Stimulated activated CD4-positive, alpha-beta T cell treated with anti-CD3 and anti-CD28 coated beads, Interleukin-12 subunit alpha, Interleukin-12 subunit beta, amount 100 ng/mL, for 48 hours (primary cell): ENCODE measurements around the gene RILPL2.
"Not testable (repeated sequence)": the region's sequence is repeated elsewhere in the genome, so short reads cannot be mapped to it uniquely, and the experiment has no call there.

ENCODE experiments used
- DNase-seq, 3 donors: peaks; one replicate each; pipeline ENCODE4 v3.0.0-alpha.2; 2020; ENCODE audit warnings: low read depth in 2 of 3, low spot score in 1 of 3

The RILPL2 gene

GRCh38 chr12:123407269-123407668 lies 29.2 kb downstream of the RILPL2 start:
- not testable (repeated sequence) for DNase-seq

GRCh38 chr12:123404581-123404980 lies 31.9 kb downstream of the RILPL2 start:
- no peak for DNase-seq

- no peak for DNase-seq
These were observed 34.5 kb downstream of the RILPL2 start for GRCh38 chr12:123401753-123402683.

- DNase-seq: no peak
These were observed 37.2 kb downstream of the RILPL2 start for GRCh38 chr12:123399255-123399617.

GRCh38 chr12:123398550-123399254 lies 37.8 kb downstream of the RILPL2 start:
- DNase-seq: no peak

GRCh38 chr12:123398177-123398549 lies 38.3 kb downstream of the RILPL2 start:
- no peak for DNase-seq

GRCh38 chr12:123397400-123397799 lies 39.1 kb downstream of the RILPL2 start:
- no peak for DNase-seq

GRCh38 chr12:123396954-123397353 lies 39.5 kb downstream of the RILPL2 start:
- no peak for DNase-seq

GRCh38 chr12:123396543-123396942 lies 39.9 kb downstream of the RILPL2 start:
- DNase-seq: no peak

GRCh38 chr12:123395236-123395635 lies 41.2 kb downstream of the RILPL2 start:
- DNase-seq: no peak

GRCh38 chr12:123393747-123394146 lies 42.7 kb downstream of the RILPL2 start:
- no peak for DNase-seq

GRCh38 chr12:123391546-123392343 lies 44.7 kb downstream of the RILPL2 start:
- DNase-seq: no peak

- no peak for DNase-seq
These were observed 45.7 kb downstream of the RILPL2 start for GRCh38 chr12:123390498-123391426.

GRCh38 chr12:123389560-123390351 lies 46.7 kb downstream of the RILPL2 start:
- DNase-seq: peak in 1 of 3 donors; percentile 29

- no peak for DNase-seq
These were observed 47.4 kb downstream of the RILPL2 start for GRCh38 chr12:123388951-123389559.

- peak; percentile 54 to 75 (median 62) for DNase-seq
These were observed 48.1 kb downstream of the RILPL2 start for GRCh38 chr12:123388177-123388950.

- DNase-seq: no peak
These were observed 48.8 kb downstream of the RILPL2 start for GRCh38 chr12:123387508-123388176.

GRCh38 chr12:123385536-123385935 lies 50.9 kb downstream of the RILPL2 start:
- not testable (repeated sequence) for DNase-seq
